Adrenal gland (tissue), 12 donors: ENCODE measurements around the gene GASK1A. TPM values are rescaled to one million over a fixed set of nuclear protein-coding genes. Genes with fewer than 3 reads are reported as not detected.
"Not testable (repeated sequence)": the region's sequence is repeated elsewhere in the genome, so short reads cannot be mapped to it uniquely, and the experiment has no call there.

Source experiments
- DNase-seq, 7 donors: peaks; one replicate each; pipeline ENCODE4 v3.0.0-alpha.2; 2019 to 2020
- H3K27ac ChIP-seq, 5 donors: fragments of 200-600 bp; sonication (generic) in 4 of 5; 1 replicate in 3 of 5; 2 replicates in 2 of 5; pipeline versions ENCODE4 v1.5.1 to v1.8.0; 2016 to 2020; ENCODE audit warnings: mild to moderate bottlenecking in 1 of 5
- H3K27me3 ChIP-seq: fragments of 200-600 bp; 2 replicates; pipeline ENCODE4 v1.8.0; 2021
- H3K36me3 ChIP-seq, 2 donors: fragments of 200-600 bp; replicated peaks in 1 of 2; 1 replicate in 1 of 2; 2 replicates in 1 of 2; pipeline versions ENCODE4 v1.5.1 to v1.8.0; 2018 to 2022
- H3K4me1 ChIP-seq, 2 donors: fragments of 200-600 bp; replicated peaks in 1 of 2; 1 replicate in 1 of 2; 2 replicates in 1 of 2; pipeline versions ENCODE4 v1.5.1 to v1.8.0; 2018 to 2021
- H3K4me3 ChIP-seq, 4 donors: fragments of 200-600 bp; sonication (generic) in 3 of 4; one replicate each; pipeline ENCODE4 v1.5.1; 2016 to 2018
- H3K9me3 ChIP-seq, 3 donors: fragments of 200-600 bp; sonication (generic) in 1 of 3; replicated peaks in 1 of 3; 1 replicate in 2 of 3; 2 replicates in 1 of 3; pipeline versions ENCODE4 v1.5.1 to v1.8.0; 2016 to 2021
- CTCF ChIP-seq, 6 experiments: fragments of 450-650 bp in 4 of 6; fragments of 200-600 bp in 2 of 6; sonication (generic) in 1 of 6; IDR thresholded peaks; 1 replicate in 5 of 6; 2 replicates in 1 of 6; pipeline versions ENCODE4 v1.5.1 to v1.8.0; 2016 to 2021; ENCODE audit warnings: antibody characterized with exemption in 6 of 6, mild to moderate bottlenecking in 2 of 6, moderate library complexity in 1 of 6
- POLR2A ChIP-seq, 2 donors: fragments of 450-650 bp; IDR thresholded peaks; one replicate each; pipeline ENCODE4 v1.6.1; 2017; ENCODE audit warnings: antibody characterized with exemption in 2 of 2, mild to moderate bottlenecking in 2 of 2, moderate library complexity in 1 of 2
- WGBS, 4 donors: extraction: QIAGEN DNeasy Blood & Tissue Kit in 2 of 4; methylation state at CpG; one replicate each; pipeline versions ENCODE4 v1.1.5 to v1.1.7; 2013 to 2017; 5-methylcytosine and 5-hydroxymethylcytosine counted together
- intact Hi-C, 2 donors: fragments of 100-400 bp; cut with DNase I; formaldehyde crosslinking; loops; one replicate each; pipeline versions ENCODE4 v1.14.1 to v1.15.0; 2022 to 2023
- polyA plus RNA-seq, 3 donors: library from polyadenylated mRNA; stranded (reverse); fragments of 200-250 nt in 2 of 3; fragments of 350-450 nt in 1 of 3; fragmentation: Illumina TruSeq in 1 of 3; extraction: RNeasy Lipid Tissue Mini Kit (QIAGEN cat#74804) in 1 of 3; gene quantifications; one replicate each; pipeline ENCODE4 v1.2.3, GENCODE V29; 2013 to 2014
- total RNA-seq, 9 donors: library from RNA; depleted of rRNA in 4 of 9; stranded (reverse); fragments of >200 nt in 4 of 9; fragments of 120-200 nt in 1 of 9; fragmentation: NEBNext Ultra II Directional in 1 of 9; extraction: Animal tissue kit (Norgen Biotek cat#: 25700) in 1 of 9; gene quantifications; one replicate each; pipeline versions ENCODE4 v1.1.0 to v1.2.4, GENCODE V29; 2013 to 2023
- donor health status: healthy with polysubstance abuse.
- donor health status: Bipolar disorder and iron deficiency.
- donor health status: DM: yes; HTN: yes; CAD: no.
- donor health status: DM: no; HTN: no; CAD: no.
- donor health status: DM: no; HTN: no; CAD: no.
- donor health status: DM: yes; HTN: yes; CAD: no.

The GASK1A gene
- total and polyA plus RNA-seq, 12 donors: 1.5 to 15.5 (median 4.5) TPM

GRCh38 chr3:43061101-43061895 is 82.2 kb downstream of the GASK1A start:
- 89 to 93% (median 92%) methylated on average over 6 to 8 of the region's 8 CpGs for WGBS, 4 donors
- no peak for DNase-seq
- Histone ChIP-seq H3K27ac (no peak overlapping the region), H3K4me3 (no peak overlapping the region), H3K27me3 (no peaks in the 10 kb centered on the region), H3K4me1 (no peaks in the 10 kb centered on the region), H3K9me3 (no peaks in the 10 kb centered on the region), H3K36me3 (no peaks in the 10 kb centered on the region)
- TF ChIP-seq POLR2A (IDR thresholded peaks at IDR 0.05): no peak
- no peak for TF ChIP-seq CTCF (IDR thresholded peaks at IDR 0.05)
- intact Hi-C loops: no loop called here

DNA sequence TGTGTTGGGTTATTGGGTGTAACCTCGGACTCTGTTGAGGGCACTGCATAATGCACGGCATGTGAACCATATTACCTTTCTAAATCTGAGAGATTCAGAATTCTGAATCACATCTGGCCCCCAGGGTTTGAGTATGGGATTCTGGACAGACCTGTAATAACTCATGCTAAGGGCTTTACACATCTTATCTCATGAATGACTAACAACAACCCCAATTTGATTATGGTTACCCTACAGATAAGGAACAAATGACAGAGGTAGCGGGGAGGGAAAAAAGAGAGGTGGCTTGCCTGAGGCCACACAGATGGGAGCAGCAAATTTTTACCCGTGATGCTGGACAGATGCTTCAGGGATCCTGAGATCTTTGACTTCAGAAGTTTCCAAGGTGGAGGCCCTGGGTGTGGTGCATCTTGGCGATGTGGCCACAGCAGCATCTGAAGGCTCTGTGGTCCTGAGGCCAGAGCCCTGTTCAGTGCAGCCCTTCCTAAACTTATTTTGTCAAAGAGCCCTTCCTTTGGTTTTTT is 83.0 kb downstream of the GASK1A start:
- no peak for TF ChIP-seq CTCF (IDR thresholded peaks at IDR 0.05)
- no peak for TF ChIP-seq POLR2A (IDR thresholded peaks at IDR 0.05)
- Histone ChIP-seq H3K9me3 (no peaks in the 10 kb centered on the region), H3K4me1 (no peaks in the 10 kb centered on the region)

GRCh38 chr3:43062564-43063040 is 83.5 kb downstream of the GASK1A start:
- no peaks in the 10 kb centered on the region for H3K4me1 ChIP-seq
- H3K36me3 ChIP-seq: no peaks in the 10 kb centered on the region
- H3K9me3 ChIP-seq: no peaks in the 10 kb centered on the region
- H3K27me3 ChIP-seq: no peaks in the 10 kb centered on the region
- no peak overlapping the region for H3K4me3 ChIP-seq
- TF ChIP-seq CTCF (IDR thresholded peaks at IDR 0.05) (no peak), POLR2A (IDR thresholded peaks at IDR 0.05) (no peak)
- no peak overlapping the region for H3K27ac ChIP-seq
- DNase-seq: no peak
- intact Hi-C loops: no loop called here
- WGBS, 4 donors: 75 to 87% (median 83%) methylated on average over 7 to 8 of the region's 8 CpGs

More for the DNA sequence above, 83.0 kb downstream of the GASK1A start:
- Histone ChIP-seq H3K27ac (no peak overlapping the region), H3K27me3 (no peaks in the 10 kb centered on the region), H3K36me3 (no peaks in the 10 kb centered on the region), H3K4me3 (no peak overlapping the region)
- intact Hi-C loops: no loop called here
- 83 to 92% (median 90%) methylated on average over 5 of the region's 5 CpGs for WGBS, 4 donors
- DNase-seq: no peak

DNA sequence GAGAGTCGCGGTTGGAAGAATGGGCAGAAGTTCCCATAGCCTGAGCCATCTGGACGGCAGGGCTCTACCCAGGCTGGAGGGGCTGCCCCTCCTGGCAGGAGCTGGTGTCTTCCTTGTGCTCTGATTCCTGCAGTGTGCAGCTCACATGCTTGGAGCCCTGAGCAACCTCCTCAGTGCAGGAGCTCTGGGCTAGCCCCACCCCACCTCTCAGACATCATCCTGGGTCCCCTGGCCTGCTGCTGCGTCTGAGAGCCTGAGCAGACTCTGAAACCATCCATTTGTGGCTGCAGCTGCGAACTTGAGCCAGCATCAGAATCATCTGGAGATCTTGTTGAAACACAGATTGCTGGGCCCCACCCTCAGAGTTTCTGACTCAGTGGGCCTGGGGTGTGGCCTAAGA is 84.0 kb downstream of the GASK1A start:
- Histone ChIP-seq H3K27ac (no peak overlapping the region), H3K9me3 (no peaks in the 10 kb centered on the region), H3K36me3 (no peaks in the 10 kb centered on the region), H3K27me3 (no peaks in the 10 kb centered on the region), H3K4me3 (no peak overlapping the region), H3K4me1 (no peaks in the 10 kb centered on the region)
- DNase-seq: no peak
- 74 to 93% (median 76%) methylated on average over 4 to 5 of the region's 5 CpGs; no CpG with 5 or more reads in 1 of the 4 donors for WGBS, 4 donors
- no peak for TF ChIP-seq POLR2A (IDR thresholded peaks at IDR 0.05)
- no peak for TF ChIP-seq CTCF (IDR thresholded peaks at IDR 0.05)
- intact Hi-C loops: no loop called here

GRCh38 chr3:43070670-43071069 is 91.6 kb downstream of the GASK1A start:
- WGBS, 4 donors: 93 to 97% (median 96%) methylated on average over 4 of the region's 5 CpGs
- not testable (repeated sequence) for DNase-seq

More at GRCh38 chr3:43070670-43071069, 91.6 kb downstream of the GASK1A start:
- H3K27ac ChIP-seq, H3K9me3 ChIP-seq, H3K36me3 ChIP-seq, intact Hi-C loops, H3K4me1 ChIP-seq, H3K27me3 ChIP-seq, H3K4me3 ChIP-seq: not testable (repeated sequence)
